H9 (cell line): ENCODE measurements around the gene SLC17A5. TPM values are rescaled to one million over a fixed set of nuclear protein-coding genes. Genes with fewer than 3 reads are reported as not detected.
A peak's percentile ranks its signal among the peaks of the same experiment; 100 is the strongest.

Experiments used
- DNase-seq: peaks from one replicate; pipeline ENCODE4 v3.0.0-alpha.2; 2017
- H2AFZ ChIP-seq: one replicate; pipeline ENCODE4 v1.6.1; 2013; ENCODE audit warnings: mild to moderate bottlenecking, low read length, control low read depth, moderate library complexity
- H2AK5ac ChIP-seq: 2 replicates; pipeline ENCODE4 v1.6.1; 2013; ENCODE audit warnings: low read length, control low read depth, mixed read lengths; ENCODE audit not compliant: insufficient read length
- H2BK120ac ChIP-seq: one replicate; pipeline ENCODE4 v1.6.1; 2013; ENCODE audit warnings: low read depth, mild to moderate bottlenecking, low read length, control low read depth, inconsistent platforms; ENCODE audit not compliant: poor library complexity, severe bottlenecking
- H2BK12ac ChIP-seq: 2 replicates; pipeline ENCODE4 v1.6.1; 2013; ENCODE audit warnings: low read length, control low read depth, mixed read lengths, low read depth; ENCODE audit not compliant: insufficient read length
- H2BK15ac ChIP-seq: 2 replicates; pipeline ENCODE4 v1.6.1; 2013; ENCODE audit warnings: low read depth, low read length, control low read depth
- H2BK20ac ChIP-seq: one replicate; pipeline ENCODE4 v1.6.1; 2013; ENCODE audit warnings: low read depth, mild to moderate bottlenecking, low read length, control low read depth, inconsistent platforms; ENCODE audit not compliant: poor library complexity, severe bottlenecking
- H2BK5ac ChIP-seq: 2 replicates; pipeline ENCODE4 v1.6.1; 2013; ENCODE audit warnings: low read length, control low read depth, mixed read lengths; ENCODE audit not compliant: insufficient read length
- H3K14ac ChIP-seq: 2 replicates; pipeline ENCODE4 v1.6.1; 2013; ENCODE audit warnings: low read length, control low read depth; ENCODE audit not compliant: insufficient read depth
- H3K18ac ChIP-seq: 2 replicates; pipeline ENCODE4 v1.6.1; 2013; ENCODE audit warnings: low read depth, mild to moderate bottlenecking, mixed read lengths, low read length, control low read depth; ENCODE audit not compliant: insufficient read length
- H3K23ac ChIP-seq: 2 replicates; pipeline ENCODE4 v1.6.1; 2013; ENCODE audit warnings: low read length, control low read depth, mixed read lengths, low read depth; ENCODE audit not compliant: insufficient read length
- H3K23me2 ChIP-seq: 2 replicates; pipeline ENCODE4 v1.6.1; 2013; ENCODE audit warnings: low read depth, mild to moderate bottlenecking, mixed read lengths, low read length, control low read depth; ENCODE audit not compliant: insufficient read length, poor library complexity, severe bottlenecking
- H3K27ac ChIP-seq: 2 replicates; pipeline ENCODE4 v1.5.1; 2013; ENCODE audit warnings: low read length, control low read depth, mixed read lengths, low read depth; ENCODE audit not compliant: insufficient read length
- H3K27me3 ChIP-seq: 2 replicates; pipeline ENCODE4 v1.6.1; 2013; ENCODE audit warnings: low read length, control low read depth, inconsistent platforms; ENCODE audit not compliant: insufficient read depth
- H3K4ac ChIP-seq: 2 replicates; pipeline ENCODE4 v1.6.1; 2013; ENCODE audit warnings: low read depth, mild to moderate bottlenecking, control low read depth, inconsistent platforms, low read length, moderate library complexity
- H3K4me1 ChIP-seq: 2 replicates; pipeline ENCODE4 v1.6.1; 2013; ENCODE audit warnings: low read length, control low read depth, inconsistent platforms; ENCODE audit not compliant: insufficient read depth
- H3K4me2 ChIP-seq: 2 replicates; pipeline ENCODE4 v1.6.1; 2013; ENCODE audit warnings: low read length, control low read depth, mixed read lengths; ENCODE audit not compliant: insufficient read length, insufficient read depth
- H3K56ac ChIP-seq: 2 replicates; pipeline ENCODE4 v1.6.1; 2013; ENCODE audit warnings: low read depth, mild to moderate bottlenecking, mixed read lengths, low read length, control low read depth; ENCODE audit not compliant: insufficient read length
- H3K79me1 ChIP-seq: 2 replicates; pipeline ENCODE4 v1.6.1; 2013; ENCODE audit warnings: low read depth, mild to moderate bottlenecking, moderate library complexity, low read length, control low read depth, inconsistent platforms; ENCODE audit not compliant: insufficient read depth, poor library complexity, severe bottlenecking
- H3K79me2 ChIP-seq: 2 replicates; pipeline ENCODE4 v1.6.1; 2013; ENCODE audit warnings: low read length, control low read depth, inconsistent platforms; ENCODE audit not compliant: insufficient read depth
- H3K9ac ChIP-seq: 2 replicates; pipeline ENCODE4 v1.6.1; 2013; ENCODE audit warnings: low read length, control low read depth, mixed read lengths; ENCODE audit not compliant: insufficient read length; ENCODE audit errors: extremely low read depth
- H3K9me3 ChIP-seq: one replicate; pipeline ENCODE4 v1.6.1; 2013; ENCODE audit warnings: low read depth, low read length, inconsistent platforms; ENCODE audit not compliant: control insufficient read depth
- H3T11ph ChIP-seq: one replicate; pipeline ENCODE4 v1.6.1; 2013; ENCODE audit warnings: mild to moderate bottlenecking, low read length, control low read depth, inconsistent platforms
- H4K20me1 ChIP-seq: one replicate; pipeline ENCODE4 v1.6.1; 2013; ENCODE audit not compliant: control insufficient read depth, insufficient read length, insufficient read depth
- H4K5ac ChIP-seq: 2 replicates; pipeline ENCODE4 v1.6.1; 2013; ENCODE audit warnings: low read depth, mild to moderate bottlenecking, mixed read lengths, low read length, control low read depth; ENCODE audit not compliant: insufficient read length
- H4K8ac ChIP-seq: replicated peaks from 2 replicates; pipeline ENCODE4 v1.6.1; 2013; ENCODE audit warnings: low read length, control low read depth, mixed read lengths, low read depth; ENCODE audit not compliant: insufficient read length
- H4K91ac ChIP-seq: 2 replicates; pipeline ENCODE4 v1.6.1; 2013; ENCODE audit warnings: low read depth, mild to moderate bottlenecking, moderate library complexity, mixed read lengths, low read length, control low read depth; ENCODE audit not compliant: insufficient read length
- H3K27ac Mint-ChIP-seq, 3 experiments: 2 replicates in 2 of 3; 3 replicates in 1 of 3; pipeline ENCODE4 v1.8.0; 2020 to 2021; ENCODE audit warnings: mixed read lengths in 3 of 3, mild to moderate bottlenecking in 1 of 3, moderate library complexity in 1 of 3
- H3K27me3 Mint-ChIP-seq: 2 replicates; pipeline ENCODE4 v1.8.0; 2021; ENCODE audit warnings: low read depth, mild to moderate bottlenecking, moderate library complexity, mixed read lengths
- H3K36me3 Mint-ChIP-seq, 3 experiments: 2 replicates in 2 of 3; 3 replicates in 1 of 3; pipeline ENCODE4 v1.8.0; 2020 to 2021; ENCODE audit warnings: low read depth in 3 of 3, mixed read lengths in 3 of 3; ENCODE audit not compliant: insufficient read depth in 1 of 3
- H3K4me1 Mint-ChIP-seq, 2 experiments: 2 replicates each; pipeline ENCODE4 v1.8.0; 2020; ENCODE audit warnings: mixed read lengths in 2 of 2
- H3K4me3 Mint-ChIP-seq, 2 experiments: 2 replicates in 1 of 2; 3 replicates in 1 of 2; pipeline ENCODE4 v1.8.0; 2020 to 2021; ENCODE audit warnings: mild to moderate bottlenecking in 2 of 2, mixed read lengths in 2 of 2, moderate library complexity in 1 of 2
- H3K9me3 Mint-ChIP-seq, 2 experiments: 2 replicates in 1 of 2; 3 replicates in 1 of 2; pipeline ENCODE4 v1.8.0; 2020; ENCODE audit warnings: mild to moderate bottlenecking in 2 of 2, mixed read lengths in 2 of 2, moderate library complexity in 1 of 2
- CTCF ChIP-seq: fragments of 200-600 bp; sonication (generic); conservative IDR thresholded peaks from 3 replicates; pipeline ENCODE4 v1.8.0; 2021; ENCODE audit warnings: antibody characterized with exemption, mild to moderate bottlenecking
- WGBS: extraction: QIAGEN DNeasy Blood & Tissue Kit; methylation state at CpG from one replicate; pipeline ENCODE4 v1.1.7; 2013; ENCODE audit warnings: missing lambda C conversion rate, low lambda C conversion rate, mixed read lengths; ENCODE audit not compliant: insufficient read length; ENCODE audit errors: extremely low coverage; 5-methylcytosine and 5-hydroxymethylcytosine counted together
- total RNA-seq: library from RNA; stranded (reverse); gene quantifications from 2 replicates; pipeline ENCODE4 v1.2.1, GENCODE V29; 2021

SLC17A5 gene
- total RNA-seq, 1 experiment from 2014 or later = 8.9 TPM

- H3K4me3 Mint-ChIP-seq = no peak overlapping the region
- Histone ChIP-seq H3K23ac (no peak overlapping the region), H3K4ac (no peak overlapping the region), H4K91ac (no peak overlapping the region), H2BK120ac (no peak overlapping the region), H3K23me2 (no peaks in the 10 kb centered on the region), H3K4me1 (no peaks in the 10 kb centered on the region), H4K20me1 (no peaks in the 10 kb centered on the region), H3K4me2 (no peak overlapping the region), H3K79me2 (no peaks in the 10 kb centered on the region), H3K56ac (no peak overlapping the region), H4K8ac (no peak overlapping the region), H2BK15ac (no peak overlapping the region), H2BK12ac (no peak overlapping the region), H3K14ac (no peak overlapping the region), H2AK5ac (no peak overlapping the region), H3K79me1 (no peaks in the 10 kb centered on the region), H3K27me3 (no peaks in the 10 kb centered on the region), H2BK20ac (no peak overlapping the region), H3T11ph (no peak overlapping the region), H3K18ac (no peak overlapping the region), H4K5ac (no peak overlapping the region), H3K9ac (no peak overlapping the region), H3K27ac (no peak overlapping the region), H2AFZ (no peak overlapping the region), H3K9me3 (no peaks in the 10 kb centered on the region), H2BK5ac (no peak overlapping the region)
- WGBS = no CpG with 5 or more reads among the region's 6 CpGs
- H3K27ac Mint-ChIP-seq = no peak overlapping the region
- H3K27me3 Mint-ChIP-seq = no peaks in the 10 kb centered on the region
- H3K36me3 Mint-ChIP-seq = peaks cover 5 to 34% (median 16%) of the 10 kb centered on the region in 3 experiments; a peak in 5 of 7 replicates
- H3K4me1 Mint-ChIP-seq = peaks cover 5% of the 10 kb centered on the region in 2 experiments
- peak; percentile 74 for TF ChIP-seq CTCF
- no peaks in the 10 kb centered on the region for H3K9me3 Mint-ChIP-seq
- no peak for DNase-seq
These were observed 43.1 kb downstream of the SLC17A5 start for GRCh38 chr6:73610444-73611275.
